RWPE1 (cell line): Measurements from ENCODE around the gene ABLIM1.

Source experiments
- CTCF ChIA-PET: fragments of 350-600 bp; sonication (Branson Sonifier 250); formaldehyde crosslinking; extraction: SDS; loops from one replicate; lab custom pipeline; 2021; lab: Yijun Ruan, JAX
- POLR2A ChIA-PET: fragments of 400-600 bp; formaldehyde crosslinking; extraction: SDS; loops from one replicate; lab custom pipeline; 2020; ENCODE audit warnings: antibody characterized with exemption; ENCODE audit not compliant: low non-redundant PET; lab: Yijun Ruan, JAX
- DNase-seq: peaks from one replicate; pipeline ENCODE4 v3.0.0; 2012; ENCODE audit warnings: low spot score
- H3K27ac ChIP-seq: fragments of 450-650 bp; 2 replicates; pipeline ENCODE4 v1.5.1; 2017
- CTCF ChIP-seq: fragments of 450-650 bp; conservative IDR thresholded peaks from 2 replicates; pipeline ENCODE4 v1.5.1; 2017; ENCODE audit warnings: low read depth, mild to moderate bottlenecking

Gene ABLIM1

GRCh38 chr10:114386452-114386851, 271.6 kb downstream of the ABLIM1 start:
- H3K27ac ChIP-seq: no peak overlapping the region
- CTCF ChIA-PET: interaction anchor here (0.8 kb wide), 1 partner anchor 80 kb away, joined by 3 read pairs; no protein-coding TSS in a partner anchor
- DNase-seq: no peak
- TF ChIP-seq CTCF: no peak
- POLR2A ChIA-PET: no interaction called here

GRCh38 chr10:114385557-114385956, 272.5 kb downstream of the ABLIM1 start:
- no peak for DNase-seq

GRCh38 chr10:114384601-114385000, 273.5 kb downstream of the ABLIM1 start:
- ChIA-PET POLR2A (no interaction called here), CTCF (no interaction called here)
- no peak for TF ChIP-seq CTCF
- DNase-seq: no peak
- H3K27ac ChIP-seq: no peak overlapping the region

More at GRCh38 chr10:114385557-114385956, 272.5 kb downstream of the ABLIM1 start:
- H3K27ac ChIP-seq: no peak overlapping the region
- no peak for TF ChIP-seq CTCF
- CTCF ChIA-PET: interaction anchor here (0.8 kb wide), 1 partner anchor 14 kb away, joined by 4 read pairs; no protein-coding TSS in a partner anchor
- POLR2A ChIA-PET: no interaction called here

- no peak for DNase-seq
- H3K27ac ChIP-seq: no peak overlapping the region
- POLR2A ChIA-PET: no interaction called here
- no peak for TF ChIP-seq CTCF
- CTCF ChIA-PET: interaction anchor here (0.6 kb wide), 1 partner anchor 1781 kb away, joined by 3 read pairs; no protein-coding TSS in a partner anchor
Measured at GRCh38 chr10:114384181-114384580, 273.9 kb downstream of the ABLIM1 start.
